Kidney (tissue), 14 donors: ENCODE measurements around the gene RAP1GAP2. TPM values are rescaled to one million over a fixed set of nuclear protein-coding genes. Genes with fewer than 3 reads are reported as not detected.
"Not testable (repeated sequence)": the region's sequence is repeated elsewhere in the genome, so short reads cannot be mapped to it uniquely, and the experiment has no call there.

Source experiments
- DNase-seq, 5 donors: peaks; one replicate each; pipeline ENCODE4 v3.0.0-alpha.2; 2013 to 2020
- FAIRE-seq: peaks from 2 replicates; lab custom pipeline; 2012; peaks lifted over from hg19 to GRCh38; lab: Jason Lieb, UNC
- H3K27ac ChIP-seq, 2 donors: one replicate each; pipeline ENCODE4 v1.7.0; 2013; ENCODE audit warnings: low read depth in 2 of 2, low read length in 2 of 2, inconsistent platforms in 1 of 2
- H3K27me3 ChIP-seq: one replicate; pipeline ENCODE4 v1.7.1; 2013; ENCODE audit warnings: low read length, inconsistent platforms; ENCODE audit not compliant: control insufficient read depth, insufficient read depth
- H3K36me3 ChIP-seq, 3 donors: one replicate each; pipeline versions ENCODE4 v1.7.0 to v1.7.1; 2013; ENCODE audit warnings: low read length in 3 of 3, control low read depth in 1 of 3, inconsistent platforms in 1 of 3; ENCODE audit not compliant: insufficient read depth in 3 of 3, control insufficient read depth in 2 of 3
- H3K4me1 ChIP-seq, 3 donors: one replicate each; pipeline versions ENCODE4 v1.7.0 to v1.7.1; 2013; ENCODE audit warnings: low read length in 3 of 3, inconsistent platforms in 1 of 3, low read depth in 1 of 3; ENCODE audit not compliant: control insufficient read depth in 2 of 3, insufficient read depth in 2 of 3
- H3K4me3 ChIP-seq, 3 donors: one replicate each; pipeline versions ENCODE4 v1.7.0 to v1.8.1; 2013; ENCODE audit warnings: low read length in 3 of 3, control low read depth in 1 of 3, inconsistent platforms in 1 of 3
- H3K9ac ChIP-seq, 3 donors: one replicate each; pipeline versions ENCODE4 v1.7.0 to v1.7.1; 2013; ENCODE audit warnings: low read length in 3 of 3, control low read depth in 1 of 3, inconsistent platforms in 1 of 3
- H3K9me3 ChIP-seq, 3 donors: one replicate each; pipeline versions ENCODE4 v1.7.0 to v1.7.1; 2013; ENCODE audit warnings: low read length in 3 of 3, control low read depth in 1 of 3, inconsistent platforms in 1 of 3; ENCODE audit not compliant: control insufficient read depth in 2 of 3, insufficient read depth in 1 of 3
- CTCF ChIP-seq: IDR thresholded peaks from 3 replicates; pipeline ENCODE4 v1.5.1; 2012; ENCODE audit warnings: mild to moderate bottlenecking, moderate library complexity, borderline replicate concordance; ENCODE audit not compliant: insufficient read depth; ENCODE audit errors: extremely low read depth
- intact Hi-C: fragments of 100-400 bp; cut with DNase I; formaldehyde crosslinking; loops from one replicate; pipeline ENCODE4 v1.11.1; 2022
- polyA plus RNA-seq: library from polyadenylated mRNA; stranded (reverse); fragments of 350-450 nt; fragmentation: Illumina TruSeq; extraction: RNeasy Lipid Tissue Mini Kit (QIAGEN cat#74804); gene quantifications from one replicate; pipeline ENCODE4 v1.2.3, GENCODE V29; 2014; ENCODE audit warnings: low read depth, low replicate concordance; ENCODE audit not compliant: insufficient read depth
- total RNA-seq: library from RNA; stranded (reverse); fragmentation: NEBNext Ultra II Directional; extraction: Animal tissue kit (Norgen Biotek cat#: 25700); gene quantifications from one replicate; pipeline ENCODE4 v1.2.1, GENCODE V29; 2021
- donor health status: control.
- donor health status: control.
- donor health status: control.
- donor health status: control.
- donor health status: control.
- donor health status: DM: yes; HTN: yes; CAD: no.
- donor health status: Normal renal cell carcinoma (clear cell type).

The RAP1GAP2 gene
- total and polyA plus RNA-seq, 2 donors from 2014 or later, result 6.8 to 46.2 TPM

- peak in 1 of 5 donors; percentile 32 for DNase-seq
- H3K27me3 ChIP-seq, result no peaks in the 10 kb centered on the region
- no peak overlapping the region for H3K4me3 ChIP-seq
- peaks cover 0 to 4% (median 2%) of the 10 kb centered on the region in 3 donors for H3K9me3 ChIP-seq
- no peak for TF ChIP-seq CTCF
- no peaks in the 10 kb centered on the region for H3K4me1 ChIP-seq
- intact Hi-C loops, result no loop called here
- no peak for FAIRE-seq
- no peak overlapping the region for H3K9ac ChIP-seq
- no peaks in the 10 kb centered on the region for H3K36me3 ChIP-seq
- no peak overlapping the region for H3K27ac ChIP-seq
These were observed 231.7 kb downstream of the RAP1GAP2 start for GRCh38 chr17:3027786-3028532.

GRCh38 chr17:3029213-3029913, 233.1 kb downstream of the RAP1GAP2 start:
- no peak overlapping the region for H3K4me3 ChIP-seq
- FAIRE-seq, result no peak
- peaks cover 0 to under 1% (median 0%) of the 10 kb centered on the region in 3 donors for H3K9me3 ChIP-seq
- H3K36me3 ChIP-seq, result no peaks in the 10 kb centered on the region
- H3K4me1 ChIP-seq, result no peaks in the 10 kb centered on the region
- no peaks in the 10 kb centered on the region for H3K27me3 ChIP-seq
- no peak overlapping the region for H3K9ac ChIP-seq
- DNase-seq, result peak in 1 of 5 donors; percentile 31
- no peak for TF ChIP-seq CTCF
- no peak overlapping the region for H3K27ac ChIP-seq
- intact Hi-C loops, result no loop called here

DNA sequence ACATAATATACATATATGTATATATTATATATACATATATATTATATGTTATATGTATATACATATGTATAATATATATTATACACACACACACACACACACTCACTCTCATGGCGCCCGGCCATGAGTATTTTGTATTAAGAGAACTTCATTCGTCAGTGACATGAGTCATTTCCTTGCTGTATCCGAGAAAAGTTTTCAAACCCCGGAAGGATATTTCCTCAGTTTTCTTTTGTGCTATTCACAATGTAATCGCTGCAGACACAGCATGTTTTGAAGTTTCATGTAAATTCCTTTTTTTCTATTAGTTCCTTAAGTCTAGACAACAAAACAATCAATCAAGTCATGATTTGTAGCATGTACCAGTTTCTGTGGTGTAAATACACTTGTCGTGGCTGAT, 233.9 kb downstream of the RAP1GAP2 start:
- Histone ChIP-seq H3K36me3 (no peaks in the 10 kb centered on the region), H3K27ac (no peak overlapping the region), H3K9me3 (no peaks in the 10 kb centered on the region), H3K4me3 (no peak overlapping the region), H3K27me3 (no peaks in the 10 kb centered on the region), H3K9ac (no peak overlapping the region), H3K4me1 (no peaks in the 10 kb centered on the region)
- no peak for FAIRE-seq
- TF ChIP-seq CTCF, result no peak
- intact Hi-C loops, result no loop called here
- no peak for DNase-seq

- H3K36me3 ChIP-seq, intact Hi-C loops, H3K9me3 ChIP-seq, H3K27me3 ChIP-seq, H3K27ac ChIP-seq, FAIRE-seq, H3K9ac ChIP-seq, H3K4me3 ChIP-seq, H3K4me1 ChIP-seq: not testable (repeated sequence)
- DNase-seq, result peak in 1 of 5 donors; percentile 39
These were observed 234.7 kb downstream of the RAP1GAP2 start for GRCh38 chr17:3030852-3031470.
